ENCODE measurements around the gene AMOTL2.

DNA sequence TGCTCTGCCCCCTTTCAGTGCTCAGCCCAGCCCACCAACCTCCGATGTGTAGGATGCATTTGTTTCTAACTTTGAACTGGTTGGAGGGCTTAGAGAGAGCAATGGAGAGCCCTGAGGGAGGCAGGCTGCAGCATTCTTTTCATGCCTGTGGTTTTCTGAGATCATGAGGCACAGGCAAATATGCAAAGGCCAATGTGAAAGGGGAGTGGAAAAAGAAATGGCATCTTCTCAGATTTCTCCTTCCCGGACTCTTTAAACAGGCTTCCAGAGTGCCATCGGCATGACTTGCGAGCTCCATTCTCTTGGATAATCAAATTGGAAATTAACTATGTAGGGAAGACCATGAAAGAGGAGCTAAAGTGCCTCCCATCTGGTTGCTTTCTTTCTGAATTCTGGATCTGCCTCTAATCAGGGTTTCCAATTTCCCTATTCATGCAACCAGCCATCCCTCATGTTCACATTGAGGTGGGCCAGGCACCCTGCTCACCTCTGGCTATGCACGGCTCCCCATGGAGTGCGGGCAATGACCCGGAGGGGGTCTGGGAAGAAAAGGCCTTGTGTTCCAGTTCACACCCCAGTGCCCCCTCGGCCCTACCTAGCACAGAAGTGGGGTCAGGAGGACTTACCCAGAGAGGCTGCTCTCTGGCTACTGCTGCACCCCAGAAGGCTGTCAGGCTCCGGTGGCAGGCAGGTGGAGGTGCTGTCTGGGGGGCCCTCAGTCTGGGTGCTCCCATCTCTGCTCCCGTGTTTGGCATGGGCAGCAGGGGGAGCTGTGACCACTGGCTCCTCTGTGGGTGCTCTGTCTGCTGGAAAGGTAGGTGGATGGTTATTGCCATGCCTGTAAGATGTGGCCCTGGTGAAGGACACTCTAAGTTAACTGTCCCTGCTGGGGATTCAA, 16.1 kb downstream of the AMOTL2 start:
- TF ChIP-seq EZH2phosphoT487 (conservative IDR thresholded peaks at IDR 0.05; ENCODE audit: low read length) = no peak
- TF ChIP-seq, protein P1, sequence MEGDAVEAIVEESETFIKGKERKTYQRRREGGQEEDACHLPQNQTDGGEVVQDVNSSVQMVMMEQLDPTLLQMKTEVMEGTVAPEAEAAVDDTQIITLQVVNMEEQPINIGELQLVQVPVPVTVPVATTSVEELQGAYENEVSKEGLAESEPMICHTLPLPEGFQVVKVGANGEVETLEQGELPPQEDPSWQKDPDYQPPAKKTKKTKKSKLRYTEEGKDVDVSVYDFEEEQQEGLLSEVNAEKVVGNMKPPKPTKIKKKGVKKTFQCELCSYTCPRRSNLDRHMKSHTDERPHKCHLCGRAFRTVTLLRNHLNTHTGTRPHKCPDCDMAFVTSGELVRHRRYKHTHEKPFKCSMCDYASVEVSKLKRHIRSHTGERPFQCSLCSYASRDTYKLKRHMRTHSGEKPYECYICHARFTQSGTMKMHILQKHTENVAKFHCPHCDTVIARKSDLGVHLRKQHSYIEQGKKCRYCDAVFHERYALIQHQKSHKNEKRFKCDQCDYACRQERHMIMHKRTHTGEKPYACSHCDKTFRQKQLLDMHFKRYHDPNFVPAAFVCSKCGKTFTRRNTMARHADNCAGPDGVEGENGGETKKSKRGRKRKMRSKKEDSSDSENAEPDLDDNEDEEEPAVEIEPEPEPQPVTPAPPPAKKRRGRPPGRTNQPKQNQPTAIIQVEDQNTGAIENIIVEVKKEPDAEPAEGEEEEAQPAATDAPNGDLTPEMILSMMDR (IDR thresholded peaks at IDR 0.05; ENCODE audit: insufficient read depth, low read length, poor library complexity, severe bottlenecking) = no peak

All from SU-DHL-6 (cell line).